Posterior vena cava (tissue), 2 donors: Measurements from ENCODE around the gene NME3. TPM values are rescaled to one million over a fixed set of nuclear protein-coding genes. Genes with fewer than 3 reads are reported as not detected.
"Not testable (repeated sequence)": the region's sequence is repeated elsewhere in the genome, so short reads cannot be mapped to it uniquely, and the experiment has no call there.

ENCODE experiments used
- DNase-seq: peaks from one replicate; pipeline ENCODE4 v3.0.0-alpha.2; 2020; ENCODE audit warnings: low spot score
- intact Hi-C, 2 donors: fragments of 100-400 bp; cut with DNase I; formaldehyde crosslinking; loops; one replicate each; pipeline versions ENCODE4 v1.14.1 to v1.14.2; 2022 to 2023
- total RNA-seq, 2 donors: library from RNA; stranded (reverse); fragmentation: NEBNext Ultra II Directional; extraction: Animal tissue kit (Norgen Biotek cat#: 25700); gene quantifications; one replicate each; pipeline ENCODE4 v1.2.1, GENCODE V29; 2021
- donor health status: DM: yes; HTN: yes; CAD: no.
- donor health status: DM: yes; HTN: yes; CAD: no.

The NME3 gene
- total RNA-seq, 2 donors from 2014 or later: 31.6 to 47.0 TPM

DNA sequence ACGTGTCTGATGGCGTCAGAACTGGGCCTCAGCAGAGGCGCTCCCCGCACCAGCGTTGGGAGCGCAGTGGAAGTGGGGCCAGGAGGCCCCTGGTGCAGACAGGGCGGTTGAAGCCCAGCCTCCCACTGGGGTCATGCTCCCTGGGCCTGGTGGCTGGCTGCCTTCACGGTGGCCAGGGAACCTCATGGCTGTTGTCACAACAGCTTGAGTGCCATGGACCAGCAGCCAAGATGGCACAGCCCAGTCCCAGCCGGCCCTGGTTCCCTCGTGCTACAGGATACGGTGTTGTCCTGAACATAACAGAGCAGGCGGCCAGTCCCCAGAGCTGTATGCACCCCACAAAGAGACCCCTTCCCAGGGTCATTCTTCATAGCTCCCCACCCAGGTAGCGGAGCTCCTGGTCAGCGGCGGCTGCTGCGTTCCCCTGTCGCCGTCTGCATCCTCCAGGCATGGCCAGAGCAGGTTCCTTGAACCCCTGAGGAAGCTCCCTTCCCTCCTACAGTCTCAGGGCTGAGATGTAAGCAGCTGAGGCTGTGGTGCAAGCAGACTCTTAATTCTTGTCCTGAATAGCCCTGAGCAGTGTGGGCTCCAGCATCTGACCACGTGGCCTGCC is 29.7 kb downstream of the NME3 start:
- DNase-seq: no peak
- intact Hi-C loops: no loop called here

DNA sequence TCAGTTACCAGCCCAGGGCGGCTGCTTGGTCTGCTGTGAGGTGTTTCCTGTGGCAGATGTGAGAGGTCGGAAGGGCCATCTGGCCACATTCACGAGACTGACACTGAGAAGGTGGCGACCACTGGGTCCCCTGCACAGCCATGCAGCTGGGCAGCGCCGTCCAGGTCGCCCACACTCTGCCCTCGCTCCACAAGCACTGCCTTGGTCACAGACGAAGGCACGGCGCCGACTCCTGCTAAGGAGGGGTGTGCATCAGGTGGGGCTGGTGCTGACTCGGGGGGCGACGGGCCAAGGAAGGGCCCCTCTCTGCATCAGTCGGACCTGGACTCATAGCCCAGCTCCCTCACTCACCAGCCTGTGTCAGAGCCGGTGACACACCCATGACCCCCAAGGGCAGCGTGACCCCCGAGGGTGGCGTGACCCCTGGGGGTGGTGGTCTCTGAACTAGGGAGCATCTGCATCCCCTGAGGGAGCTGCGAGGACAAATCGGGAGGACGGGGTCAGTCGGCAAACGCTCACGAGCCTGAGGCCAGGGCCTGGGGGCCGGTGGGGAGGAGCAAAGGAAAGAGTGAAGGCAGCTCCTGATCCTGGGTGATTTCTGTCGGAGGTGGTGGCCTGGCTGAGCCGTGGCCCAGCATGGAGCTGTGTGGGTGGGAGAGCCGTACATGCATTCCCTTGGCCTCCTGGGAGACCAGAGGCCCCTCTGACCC is 30.4 kb downstream of the NME3 start:
- intact Hi-C loops: no loop called here
- DNase-seq: no peak

- intact Hi-C loops: no loop called here
- no peak for DNase-seq
Observed at GRCh38 chr16:1740234-1740633, 31.1 kb downstream of the NME3 start.

DNA sequence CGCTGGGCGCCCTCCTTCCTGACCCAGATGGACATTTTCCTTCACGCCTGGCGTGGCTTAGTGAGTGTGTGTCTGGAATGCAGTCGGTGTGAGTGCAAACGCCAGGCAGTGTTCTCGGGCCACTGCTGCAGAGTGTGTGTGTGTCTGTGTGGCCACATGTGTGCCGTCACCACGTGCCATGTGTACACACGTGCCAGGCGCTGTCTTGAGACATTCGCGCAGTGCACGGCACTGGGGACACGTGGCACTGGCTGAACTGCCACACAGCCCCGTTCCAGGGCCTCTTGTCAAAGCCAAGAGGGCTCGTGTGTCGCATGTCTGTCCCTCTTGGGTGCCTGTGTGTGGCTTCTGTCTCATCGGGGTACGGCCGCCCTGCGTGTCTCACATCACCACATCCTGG is 36.5 kb downstream of the NME3 start:
- intact Hi-C loops: no loop called here
- DNase-seq: no peak

DNA sequence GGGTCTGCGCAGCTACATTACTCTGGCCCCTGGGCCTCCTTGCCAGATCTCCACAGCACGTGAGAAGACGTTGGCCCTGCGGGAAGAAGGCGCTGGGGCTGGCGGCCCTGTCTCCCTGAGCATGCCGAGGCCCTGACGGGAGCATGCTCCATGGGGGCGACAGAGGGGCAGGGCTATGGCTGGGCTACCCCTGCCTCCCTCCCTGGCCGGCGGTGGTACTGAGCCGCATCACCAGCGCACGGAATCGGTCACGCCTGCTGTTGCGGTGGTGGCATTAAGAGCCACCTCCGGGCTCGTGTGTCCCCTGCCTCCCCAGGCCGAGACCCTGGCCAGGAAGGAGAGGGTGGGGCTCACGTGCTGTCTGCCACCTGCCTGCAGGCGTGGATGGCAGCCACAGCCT is 37.2 kb downstream of the NME3 start:
- no peak for DNase-seq
- intact Hi-C loops: no loop called here

GRCh38 chr16:1732551-1732987 is 38.8 kb downstream of the NME3 start:
- DNase-seq, intact Hi-C loops: not testable (repeated sequence)

DNA sequence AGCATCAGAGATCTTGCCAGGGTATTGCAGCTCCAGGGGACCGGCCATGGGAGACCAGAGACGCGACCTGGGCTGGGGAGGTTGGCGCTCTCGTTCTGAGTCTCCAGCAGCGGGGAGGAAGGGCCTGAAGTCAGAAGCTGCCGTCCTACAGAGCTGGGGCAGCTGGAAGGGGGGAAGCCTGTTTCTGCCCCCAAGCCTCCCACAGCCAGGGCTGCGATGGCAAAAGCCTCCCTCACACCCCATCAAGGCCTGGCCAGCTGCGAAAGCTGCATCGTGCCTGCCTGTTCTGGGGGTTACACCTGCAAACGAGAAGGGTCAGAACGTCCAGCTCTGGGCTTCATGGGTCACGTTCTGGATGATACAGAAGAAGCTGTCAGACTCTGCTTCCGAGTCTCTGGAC is 39.3 kb downstream of the NME3 start:
- intact Hi-C loops: no loop called here
- DNase-seq: no peak

- no peak for DNase-seq
- intact Hi-C loops: no loop called here
Observed at GRCh38 chr16:1731603-1732002, 39.7 kb downstream of the NME3 start.

GRCh38 chr16:1731073-1731472 is 40.3 kb downstream of the NME3 start:
- DNase-seq: no peak
- intact Hi-C loops: no loop called here

DNA sequence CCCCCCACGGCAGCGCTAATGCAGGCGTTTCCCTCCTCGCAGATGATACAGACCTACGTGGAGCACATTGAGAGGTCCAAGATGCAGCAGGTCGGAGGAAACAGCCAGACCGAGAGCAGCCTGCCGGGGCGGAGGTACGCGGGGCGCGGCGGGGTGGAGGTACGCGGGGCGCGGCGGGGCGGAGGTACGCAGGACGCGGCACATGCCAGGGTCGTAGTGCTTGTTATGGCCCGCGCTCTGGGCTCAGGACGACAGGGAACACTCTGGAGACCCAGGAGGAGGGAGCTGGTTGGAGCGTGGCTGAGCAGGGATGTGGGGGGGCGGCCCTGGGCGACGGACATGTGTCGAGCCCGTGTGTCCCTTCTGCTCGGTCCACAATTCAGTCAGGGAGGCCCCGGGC is 41.9 kb downstream of the NME3 start:
- intact Hi-C loops: no loop called here
- no peak for DNase-seq

DNA sequence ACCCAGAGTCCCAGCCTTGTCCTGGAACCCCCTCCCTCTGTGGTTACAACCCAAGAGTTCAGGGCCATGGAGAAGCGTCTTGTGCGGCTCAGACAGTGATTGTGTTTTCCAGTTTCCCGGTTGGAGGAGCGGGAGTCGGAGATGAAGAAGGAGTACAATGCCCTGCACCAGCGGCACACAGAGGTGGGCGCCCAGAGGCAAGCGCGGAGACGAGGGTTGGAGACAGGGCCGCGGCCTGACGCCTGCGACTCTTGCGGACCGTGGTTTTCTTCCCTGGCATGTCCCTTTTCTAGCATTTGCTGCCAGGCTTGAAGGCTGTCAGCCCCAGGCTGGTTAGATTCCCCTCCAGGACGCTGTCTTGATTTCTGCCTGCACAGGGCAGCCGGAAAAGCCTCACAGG is 42.3 kb downstream of the NME3 start:
- no peak for DNase-seq
- intact Hi-C loops: no loop called here

DNA sequence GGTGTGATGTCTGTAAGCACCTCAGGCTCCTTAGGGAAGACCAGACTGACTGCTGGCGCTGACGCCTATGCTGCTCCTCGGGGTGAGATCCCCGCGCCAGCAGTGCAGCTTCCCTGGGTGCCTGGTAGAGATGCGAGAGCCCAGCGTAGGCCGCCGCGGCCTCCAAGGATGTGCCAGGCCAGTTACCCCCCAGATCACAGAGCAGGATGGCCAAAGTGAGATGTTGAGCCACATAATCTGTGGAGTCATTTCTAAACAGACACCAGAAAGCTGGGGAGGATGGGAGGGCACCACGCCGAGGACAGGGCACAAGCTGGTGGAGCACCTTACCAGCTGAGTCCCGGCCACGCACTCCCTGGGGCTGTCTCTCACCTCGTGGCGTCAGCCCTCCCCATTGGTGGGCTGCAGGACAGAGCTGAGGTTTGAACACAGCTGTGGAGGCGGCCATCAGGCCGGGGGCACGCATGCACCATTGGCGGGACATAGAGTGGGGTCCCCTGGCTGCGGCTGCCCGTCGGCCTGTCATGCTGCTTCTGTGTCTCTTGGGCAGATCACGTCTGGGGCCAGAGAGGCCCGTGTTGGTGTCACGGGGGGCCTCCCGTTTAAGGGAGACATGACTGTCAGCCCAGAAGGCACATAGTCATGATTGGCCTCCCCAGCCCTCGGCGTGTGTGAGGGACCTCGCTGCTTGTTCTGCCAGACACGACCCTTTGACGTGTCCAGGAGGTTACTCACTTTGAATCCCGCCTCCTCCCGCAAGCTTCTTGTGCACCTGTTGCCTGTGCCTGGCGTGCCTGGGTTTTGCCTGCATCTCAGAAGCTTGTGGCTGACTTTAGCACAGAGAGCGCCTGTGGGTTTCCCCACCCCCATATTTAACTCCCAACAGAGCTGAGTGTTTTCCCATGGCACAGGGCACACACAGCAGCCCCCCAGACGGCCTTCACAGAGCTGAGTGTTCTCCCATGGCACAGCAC is 43.4 kb downstream of the NME3 start:
- intact Hi-C loops: no loop called here

GRCh38 chr16:1726661-1727502 is 44.5 kb downstream of the NME3 start:
- intact Hi-C loops: no loop called here
- no peak for DNase-seq

More for the DNA sequence above, 43.4 kb downstream of the NME3 start:
- no peak for DNase-seq

GRCh38 chr16:1724491-1724890 is 46.9 kb downstream of the NME3 start:
- no peak for DNase-seq
- intact Hi-C loops: no loop called here

GRCh38 chr16:1723450-1724147 is 47.7 kb downstream of the NME3 start:
- DNase-seq: no peak
- intact Hi-C loops: no loop called here

DNA sequence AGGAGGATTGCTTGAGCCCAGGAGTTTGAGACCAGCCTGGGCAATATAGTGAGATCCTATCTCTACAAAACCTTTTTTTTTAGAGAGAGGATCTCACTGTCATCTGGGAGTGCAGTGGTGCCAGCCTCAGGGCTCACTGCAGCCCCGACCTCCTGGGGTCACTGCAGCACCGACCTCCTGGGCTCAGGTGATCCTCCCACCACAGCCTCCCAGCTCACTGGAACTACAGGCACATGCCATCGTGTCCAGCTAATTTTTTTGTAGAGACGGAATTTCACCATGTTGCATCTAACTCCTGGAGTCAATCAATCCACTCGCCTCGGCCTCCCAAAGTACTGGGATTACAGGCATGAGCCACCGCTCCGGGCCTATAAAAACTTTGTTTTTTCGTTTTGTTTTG is 50.0 kb downstream of the NME3 start:
- intact Hi-C loops: no loop called here
- no peak for DNase-seq
